DOHH2 (cell line): ENCODE results near the gene PROKR1.

Source experiments
- H3F3A ChIP-seq: fragments of 200-600 bp; sonication (generic), shearing (Covaris generic); 2 replicates; pipeline ENCODE4 v1.6.0; 2016; ENCODE audit warnings: antibody characterized with exemption, mild to moderate bottlenecking; ENCODE audit not compliant: control insufficient read depth, insufficient read depth
- H3K27ac ChIP-seq: fragments of 200-600 bp; sonication (generic); 2 replicates; pipeline ENCODE4 v1.5.1; 2014; ENCODE audit warnings: low read depth, mild to moderate bottlenecking, low read length, moderate library complexity
- H3K27me3 ChIP-seq: fragments of 200-600 bp; sonication (generic); 2 replicates; pipeline ENCODE4 v1.6.1; 2014; ENCODE audit warnings: mild to moderate bottlenecking, low read length, mixed read lengths; ENCODE audit not compliant: control insufficient read depth
- H3K36me3 ChIP-seq: fragments of 200-600 bp; sonication (generic); 2 replicates; pipeline ENCODE4 v1.6.1; 2014; ENCODE audit warnings: mild to moderate bottlenecking, low read length, moderate library complexity, mixed read lengths; ENCODE audit not compliant: control insufficient read depth
- H3K4me1 ChIP-seq: fragments of 200-600 bp; sonication (generic); 2 replicates; pipeline ENCODE4 v1.6.1; 2014; ENCODE audit warnings: mild to moderate bottlenecking, low read length, mixed read lengths; ENCODE audit not compliant: control insufficient read depth
- H3K4me2 ChIP-seq: fragments of 200-600 bp; sonication (generic); 2 replicates; pipeline ENCODE4 v1.6.0; 2014; ENCODE audit warnings: mild to moderate bottlenecking, low read length, moderate library complexity
- H3K4me3 ChIP-seq: fragments of 200-600 bp; sonication (generic); 2 replicates; pipeline ENCODE4 v1.5.1; 2014; ENCODE audit warnings: mild to moderate bottlenecking, low read length, mixed read lengths
- H3K79me2 ChIP-seq: fragments of 200-600 bp; sonication (generic); 2 replicates; pipeline ENCODE4 v1.6.1; 2014; ENCODE audit warnings: mild to moderate bottlenecking, low read length, mixed read lengths; ENCODE audit not compliant: control insufficient read depth
- H3K9me2 ChIP-seq: fragments of 200-600 bp; sonication (generic); replicated peaks from 2 replicates; pipeline ENCODE4 v1.6.1; 2014; ENCODE audit warnings: mild to moderate bottlenecking, low read length, mixed read lengths; ENCODE audit not compliant: control insufficient read depth
- H3K9me3 ChIP-seq: fragments of 200-600 bp; sonication (generic); 2 replicates; pipeline ENCODE4 v1.6.1; 2014; ENCODE audit warnings: antibody characterized with exemption, low read length, mixed read lengths; ENCODE audit not compliant: control insufficient read depth, insufficient read depth
- H4K20me1 ChIP-seq: fragments of 200-600 bp; sonication (generic); 2 replicates; pipeline ENCODE4 v1.6.0; 2014; ENCODE audit warnings: low read depth, mild to moderate bottlenecking, antibody characterized with exemption, low read length, moderate library complexity; ENCODE audit not compliant: control insufficient read depth, insufficient read depth
- CTCF ChIP-seq: fragments of 200-600 bp; sonication (generic); IDR thresholded peaks from one replicate; pipeline ENCODE4 v1.5.1; 2014; ENCODE audit warnings: antibody characterized with exemption, mild to moderate bottlenecking, low read depth, low read length; ENCODE audit not compliant: poor library complexity, severe bottlenecking
- EZH2phosphoT487 ChIP-seq: fragments of 200-600 bp; sonication (generic); IDR thresholded peaks from 2 replicates; pipeline ENCODE4 v1.6.1; 2017; ENCODE audit warnings: borderline replicate concordance, mild to moderate bottlenecking, antibody characterized with exemption, low read length, moderate library complexity, mixed read lengths

Gene PROKR1

GRCh38 chr2:68698567-68699377, 55.4 kb downstream of the PROKR1 start:
- Histone ChIP-seq H3K4me2 (no peak overlapping the region), H3F3A (0 out of 2 replicates have a peak, but pooled peaks cover under 1% of the 10 kb centered on the region), H3K36me3 (no peaks in the 10 kb centered on the region), H3K27me3 (no peaks in the 10 kb centered on the region), H3K9me3 (no peaks in the 10 kb centered on the region), H3K79me2 (no peaks in the 10 kb centered on the region), H3K9me2 (no peaks in the 10 kb centered on the region), H3K27ac (no peak overlapping the region), H4K20me1 (no peaks in the 10 kb centered on the region), H3K4me3 (no peak overlapping the region), H3K4me1 (peaks cover 5% of the 10 kb centered on the region)
- no peak for TF ChIP-seq EZH2phosphoT487
- TF ChIP-seq CTCF, result no peak

GRCh38 chr2:68700560-68700959, 57.2 kb downstream of the PROKR1 start:
- no peak for TF ChIP-seq CTCF
- TF ChIP-seq EZH2phosphoT487, result no peak
- Histone ChIP-seq H3K9me3 (no peaks in the 10 kb centered on the region), H3F3A (no peaks in the 10 kb centered on the region), H3K27me3 (no peaks in the 10 kb centered on the region), H3K36me3 (no peaks in the 10 kb centered on the region), H4K20me1 (no peaks in the 10 kb centered on the region), H3K4me2 (no peak overlapping the region), H3K4me1 (no peaks in the 10 kb centered on the region), H3K9me2 (no peaks in the 10 kb centered on the region), H3K79me2 (no peaks in the 10 kb centered on the region), H3K4me3 (no peak overlapping the region), H3K27ac (no peak overlapping the region)

GRCh38 chr2:68706637-68707036, 63.3 kb downstream of the PROKR1 start:
- Histone ChIP-seq H3K79me2 (no peaks in the 10 kb centered on the region), H3F3A (no peaks in the 10 kb centered on the region), H3K4me2 (no peak overlapping the region), H3K9me2 (no peaks in the 10 kb centered on the region), H3K4me3 (no peak overlapping the region), H4K20me1 (no peaks in the 10 kb centered on the region), H3K9me3 (no peaks in the 10 kb centered on the region), H3K27me3 (no peaks in the 10 kb centered on the region), H3K4me1 (peaks cover 20% of the 10 kb centered on the region), H3K27ac (no peak overlapping the region), H3K36me3 (no peaks in the 10 kb centered on the region)
- TF ChIP-seq EZH2phosphoT487 (no peak), CTCF (no peak)
